IPS DF 6.9 (cell line): Measurements from ENCODE around the gene FAM32A.

Source experiments
- DNase-seq: peaks from one replicate; pipeline ENCODE4 v3.0.0-alpha.2; 2013; ENCODE audit warnings: low read depth, low spot score
- H3K27ac ChIP-seq: one replicate; pipeline ENCODE4 v1.5.1; 2013; ENCODE audit warnings: low read length, control low read depth
- H3K27me3 ChIP-seq: 2 replicates; pipeline ENCODE4 v1.6.1; 2013; ENCODE audit warnings: mild to moderate bottlenecking, low read length; ENCODE audit not compliant: control insufficient read depth, insufficient read depth
- H3K36me3 ChIP-seq: 2 replicates; pipeline ENCODE4 v1.6.1; 2013; ENCODE audit warnings: low read length; ENCODE audit not compliant: control insufficient read depth, insufficient read depth
- H3K4me1 ChIP-seq: 2 replicates; pipeline ENCODE4 v1.6.1; 2013; ENCODE audit warnings: low read length; ENCODE audit not compliant: control insufficient read depth, insufficient read depth
- H3K4me3 ChIP-seq: 2 replicates; pipeline ENCODE4 v1.5.1; 2013; ENCODE audit warnings: mild to moderate bottlenecking, low read length
- H3K9me3 ChIP-seq: 2 replicates; pipeline ENCODE4 v1.6.1; 2013; ENCODE audit warnings: low read length, inconsistent platforms; ENCODE audit not compliant: control insufficient read depth, insufficient read depth
- WGBS: extraction: QIAGEN DNeasy Blood & Tissue Kit; methylation state at CpG from one replicate; pipeline ENCODE4 v1.1.7; 2013; ENCODE audit warnings: mixed read lengths, missing lambda C conversion rate; ENCODE audit not compliant: insufficient read length, insufficient coverage; 5-methylcytosine and 5-hydroxymethylcytosine counted together

The FAM32A gene

GRCh38 chr19:16233836-16234551 is 48.8 kb downstream of the FAM32A start:
- no peak for DNase-seq
- Histone ChIP-seq H3K36me3 (no peaks in the 10 kb centered on the region), H3K27me3 (no peaks in the 10 kb centered on the region), H3K9me3 (no peaks in the 10 kb centered on the region), H3K27ac (no peak overlapping the region), H3K4me1 (no peaks in the 10 kb centered on the region), H3K4me3 (no peak overlapping the region)
- WGBS, result no CpG with 5 or more reads among the region's 19 CpGs

DNA sequence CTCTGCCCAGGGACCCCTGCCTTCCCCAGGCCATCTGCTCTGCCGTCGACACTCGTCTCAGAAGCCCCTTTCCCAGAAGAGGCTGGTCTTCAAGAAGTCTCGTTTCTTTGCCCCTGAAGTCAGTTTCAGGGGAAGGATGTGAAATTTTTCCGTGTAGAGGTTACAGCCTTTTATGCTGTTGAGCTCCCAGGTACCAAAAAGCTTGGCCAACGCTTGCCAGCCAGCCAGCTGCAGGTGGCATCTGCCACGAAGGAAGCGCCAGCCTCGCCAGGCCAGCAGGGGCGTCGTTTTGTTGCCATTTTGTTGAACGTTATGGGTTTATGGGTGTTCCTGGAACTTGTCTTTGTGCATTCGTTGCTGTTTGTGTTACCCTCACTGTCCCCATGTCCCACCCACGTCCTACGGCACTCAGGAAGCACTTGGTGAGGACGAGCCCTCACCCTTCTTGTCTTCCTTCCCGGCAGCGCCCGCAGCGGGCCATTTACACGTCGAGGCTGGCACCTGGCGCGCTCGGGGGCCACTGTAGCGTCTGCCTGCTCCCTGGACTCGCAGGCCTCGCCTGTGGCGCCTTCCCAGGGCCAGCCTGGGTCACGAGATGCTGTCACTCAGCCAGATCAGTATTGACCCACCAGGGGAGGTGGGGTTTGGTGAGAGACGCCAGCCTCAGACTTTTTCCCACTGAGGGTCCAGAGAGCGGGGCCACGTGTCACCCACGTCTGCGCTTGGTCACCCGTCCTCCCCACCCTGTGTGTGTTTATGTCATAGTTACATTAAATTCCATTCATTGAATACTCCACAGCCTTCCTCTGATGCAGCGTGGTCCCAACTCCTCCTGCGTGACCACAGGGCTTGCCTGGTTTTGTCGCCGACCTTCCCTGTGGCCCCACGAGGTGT is 49.6 kb downstream of the FAM32A start:
- H3K36me3 ChIP-seq, result no peaks in the 10 kb centered on the region
- no peaks in the 10 kb centered on the region for H3K27me3 ChIP-seq
- no CpG with 5 or more reads among the region's 41 CpGs for WGBS
- no peak for DNase-seq
- no peak overlapping the region for H3K4me3 ChIP-seq
- no peaks in the 10 kb centered on the region for H3K9me3 ChIP-seq
- no peaks in the 10 kb centered on the region for H3K4me1 ChIP-seq
- H3K27ac ChIP-seq, result no peak overlapping the region

DNA sequence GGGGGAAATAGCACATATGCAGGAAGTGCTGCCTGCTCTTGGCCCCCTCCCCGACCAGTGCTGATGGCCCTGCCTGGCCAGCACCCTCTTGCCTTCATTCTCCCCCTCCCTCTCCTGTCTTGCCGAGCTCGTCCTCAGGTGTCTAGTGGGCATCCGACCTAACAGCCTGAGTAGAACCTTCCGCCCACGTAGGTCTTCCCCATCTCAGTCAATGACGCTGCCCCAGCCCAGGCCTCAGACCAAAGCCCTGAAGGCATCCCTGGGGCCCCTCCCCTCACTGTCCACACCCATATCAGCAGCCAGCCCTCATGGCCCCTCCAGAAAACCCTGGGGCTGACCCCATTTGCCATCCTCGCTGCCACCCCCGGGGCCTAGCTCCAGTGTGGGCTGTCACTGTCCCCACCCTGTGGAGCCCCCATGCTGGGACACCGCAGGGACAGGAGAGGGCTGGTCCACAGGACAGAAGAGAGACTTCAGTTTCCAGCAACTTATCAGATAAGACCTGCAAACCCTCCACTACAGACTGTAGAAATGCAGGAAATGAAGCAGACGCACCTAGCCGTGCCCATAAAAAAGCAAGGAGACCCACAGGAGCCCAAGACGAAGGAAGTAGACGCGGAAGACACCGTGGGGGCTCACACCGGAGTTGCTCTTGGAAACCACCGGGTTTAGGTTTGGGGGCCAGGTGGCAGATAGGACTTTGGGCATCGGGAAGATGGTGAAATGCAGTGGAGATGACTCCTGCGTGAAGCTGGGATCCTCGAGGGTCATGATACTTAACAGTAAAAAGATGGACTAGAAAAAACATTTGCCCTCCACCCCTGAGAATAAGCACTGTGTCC is 50.8 kb downstream of the FAM32A start:
- Histone ChIP-seq H3K4me1 (no peaks in the 10 kb centered on the region), H3K9me3 (no peaks in the 10 kb centered on the region), H3K36me3 (no peaks in the 10 kb centered on the region), H3K27ac (no peak overlapping the region), H3K4me3 (no peak overlapping the region), H3K27me3 (no peaks in the 10 kb centered on the region)
- no peak for DNase-seq
- no CpG with 5 or more reads among the region's 21 CpGs for WGBS
